WTC11 (cell line): Measurements from ENCODE around the gene SNCAIP. TPM values are rescaled to one million over a fixed set of nuclear protein-coding genes. Genes with fewer than 3 reads are reported as not detected.
A peak's percentile ranks its signal among the peaks of the same experiment; 100 is the strongest.

ENCODE experiments used
- ATAC-seq: fragments of 200-7000 bp; cut with Tn5 transposase; 2 replicates; pipeline ENCODE4 v1.10.0; 2021; ENCODE audit warnings: mild to moderate bottlenecking, moderate library complexity
- CTCF ChIA-PET: fragments of 300-600 bp; sonication (Branson Sonifier 250); formaldehyde crosslinking; loops from one replicate; lab custom pipeline; 2021; ENCODE audit warnings: antibody characterized with exemption; lab: Charles Lee
- POLR2A ChIA-PET: fragments of 350-600 bp; sonication (Branson Sonifier 250); formaldehyde crosslinking; loops from one replicate; lab custom pipeline; 2021; ENCODE audit warnings: antibody characterized with exemption; lab: Charles Lee
- DNase-seq: peaks from one replicate; pipeline ENCODE4 v3.0.0; 2021; ENCODE audit warnings: low spot score
- H3K27ac Mint-ChIP-seq: 2 replicates; pipeline ENCODE4 v1.8.0; 2021; ENCODE audit warnings: mixed read lengths
- H3K27me3 Mint-ChIP-seq: 2 replicates; pipeline ENCODE4 v1.8.0; 2021; ENCODE audit warnings: low read depth, mild to moderate bottlenecking, moderate library complexity, mixed read lengths
- H3K36me3 Mint-ChIP-seq: 2 replicates; pipeline ENCODE4 v1.8.0; 2021; ENCODE audit warnings: mixed read lengths
- H3K4me1 Mint-ChIP-seq: 2 replicates; pipeline ENCODE4 v1.8.0; 2022; ENCODE audit warnings: mixed read lengths
- H3K4me3 Mint-ChIP-seq: 2 replicates; pipeline ENCODE4 v1.8.0; 2021; ENCODE audit warnings: mild to moderate bottlenecking, moderate library complexity, mixed read lengths
- H3K9me3 Mint-ChIP-seq: 2 replicates; pipeline ENCODE4 v1.8.0; 2021; ENCODE audit warnings: mixed read lengths
- CBFB ChIP-seq: sonication (generic); formaldehyde crosslinking; IDR thresholded peaks from 2 replicates; pipeline ENCODE4 v1.8.1; 2022; ENCODE audit warnings: mild to moderate bottlenecking, low read depth, missing genetic modification reagents
- CREM ChIP-seq: sonication (generic); formaldehyde crosslinking; IDR thresholded peaks from 2 replicates; pipeline ENCODE4 v1.8.1; 2022; ENCODE audit warnings: mild to moderate bottlenecking, missing genetic modification reagents, moderate library complexity
- ESRRA ChIP-seq: sonication (generic); formaldehyde crosslinking; IDR thresholded peaks from 2 replicates; pipeline ENCODE4 v1.8.1; 2022; ENCODE audit warnings: mild to moderate bottlenecking, missing genetic modification reagents, borderline replicate concordance
- GTF2I ChIP-seq: fragments of 250-450 bp; sonication (Bioruptor Pico); conservative IDR thresholded peaks from 2 replicates; pipeline ENCODE4 v1.4.0; 2021; ENCODE audit warnings: mild to moderate bottlenecking
- JUN ChIP-seq: sonication (generic); formaldehyde crosslinking; IDR thresholded peaks from 2 replicates; pipeline ENCODE4 v1.8.0; 2023; ENCODE audit warnings: mild to moderate bottlenecking, missing genetic modification reagents
- MYBL2 ChIP-seq: sonication (generic); formaldehyde crosslinking; IDR thresholded peaks from 2 replicates; pipeline ENCODE4 v1.8.1; 2023; ENCODE audit warnings: mild to moderate bottlenecking, moderate library complexity, missing genetic modification reagents
- NR1H2 ChIP-seq: sonication (generic); formaldehyde crosslinking; IDR thresholded peaks from 2 replicates; pipeline ENCODE4 v1.9.0; 2021; ENCODE audit warnings: mild to moderate bottlenecking, moderate library complexity, missing genetic modification reagents
- NR3C1 ChIP-seq: sonication (generic); formaldehyde crosslinking; conservative IDR thresholded peaks from 2 replicates; pipeline ENCODE4 v1.8.1; 2023; ENCODE audit warnings: low read depth, mild to moderate bottlenecking, missing genetic modification reagents
- OVOL2 ChIP-seq: fragments of 250-450 bp; sonication (Bioruptor Pico); IDR thresholded peaks from 2 replicates; pipeline ENCODE4 v1.9.0; 2021; ENCODE audit warnings: mild to moderate bottlenecking, borderline replicate concordance
- ZBTB21 ChIP-seq: sonication (generic); formaldehyde crosslinking; IDR thresholded peaks from 2 replicates; pipeline ENCODE4 v1.8.1; 2023; ENCODE audit warnings: mild to moderate bottlenecking, missing genetic modification reagents, borderline replicate concordance
- ZNF121 ChIP-seq: sonication (generic); formaldehyde crosslinking; IDR thresholded peaks from 2 replicates; pipeline ENCODE4 v1.8.0; 2023; ENCODE audit warnings: missing genetic modification reagents
- ZNF138 ChIP-seq: sonication (generic); formaldehyde crosslinking; conservative IDR thresholded peaks from 2 replicates; pipeline ENCODE4 v1.8.1; 2022; ENCODE audit warnings: mild to moderate bottlenecking, moderate library complexity, missing genetic modification reagents
- ZNF232 ChIP-seq: sonication (generic); formaldehyde crosslinking; IDR thresholded peaks from 2 replicates; pipeline ENCODE4 v1.8.0; 2022; ENCODE audit warnings: mild to moderate bottlenecking, missing genetic modification reagents
- ZNF396 ChIP-seq: fragments of 250-450 bp; sonication (Bioruptor Pico); IDR thresholded peaks from 2 replicates; pipeline ENCODE4 v1.8.0; 2021; ENCODE audit warnings: mild to moderate bottlenecking, moderate library complexity, borderline replicate concordance
- ZNF416 ChIP-seq: fragments of 250-450 bp; sonication (Bioruptor Pico); IDR thresholded peaks from 2 replicates; pipeline ENCODE4 v1.9.0; 2021; ENCODE audit warnings: mild to moderate bottlenecking, inconsistent platforms
- total RNA-seq: library from RNA; stranded (reverse); gene quantifications from 3 replicates; pipeline ENCODE4 v1.2.3, GENCODE V29; 2021
- TF ChIP-seq, protein P1 (sequence below): sonication (generic); formaldehyde crosslinking; IDR thresholded peaks from 2 replicates; pipeline ENCODE4 v1.8.0; 2022; ENCODE audit warnings: mild to moderate bottlenecking, missing genetic modification reagents
- TF ChIP-seq, protein P2 (sequence below): fragments of 250-450 bp; sonication (Bioruptor Pico); IDR thresholded peaks from 2 replicates; pipeline ENCODE4 v1.9.0; 2021; ENCODE audit warnings: mild to moderate bottlenecking
- TF ChIP-seq, protein P3 (sequence below): sonication (generic); formaldehyde crosslinking; IDR thresholded peaks from 2 replicates; pipeline ENCODE4 v1.8.1; 2023; ENCODE audit warnings: mild to moderate bottlenecking, missing genetic modification reagents, borderline replicate concordance
- TF ChIP-seq, protein P4 (sequence below): sonication (generic); formaldehyde crosslinking; conservative IDR thresholded peaks from 2 replicates; pipeline ENCODE4 v1.8.1; 2023; ENCODE audit warnings: mild to moderate bottlenecking, low read depth, missing genetic modification reagents, moderate library complexity
- TF ChIP-seq, protein P5 (sequence below): fragments of 250-450 bp; sonication (Bioruptor Pico); IDR thresholded peaks from 2 replicates; pipeline ENCODE4 v2.1.2; 2022; ENCODE audit warnings: mild to moderate bottlenecking, moderate library complexity

SNCAIP gene
- total RNA-seq, 1 experiment from 2014 or later = 10.0 TPM

DNA sequence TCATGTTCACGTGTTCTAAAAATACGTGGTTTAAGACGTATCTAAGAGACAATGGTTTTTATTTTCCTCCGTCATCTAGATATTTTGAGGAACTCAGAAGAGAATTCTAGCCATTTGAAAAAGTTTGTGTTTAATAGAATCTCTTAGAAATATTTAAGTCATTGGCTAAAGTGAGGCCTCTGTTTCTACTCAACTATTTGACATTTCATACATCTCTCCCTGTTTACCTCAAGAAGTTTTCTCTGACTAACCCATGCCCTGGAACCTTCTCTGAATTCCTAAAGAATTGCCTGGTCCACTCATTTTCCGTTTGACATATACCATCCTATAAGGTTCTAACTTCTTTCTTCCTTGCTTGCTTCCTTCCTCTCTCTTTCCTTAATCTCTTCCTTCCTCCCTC, 178.7 kb downstream of the SNCAIP start:
- CTCF ChIA-PET = no interaction called here
- TF ChIP-seq ZNF396 (CRISPR knock-in tag) (no peak), MYBL2 (CRISPR knock-in tag) (no peak), ZNF121 (no peak), NR1H2 (CRISPR knock-in tag) (no peak), ZNF138 (no peak)
- TF ChIP-seq, protein P1, sequence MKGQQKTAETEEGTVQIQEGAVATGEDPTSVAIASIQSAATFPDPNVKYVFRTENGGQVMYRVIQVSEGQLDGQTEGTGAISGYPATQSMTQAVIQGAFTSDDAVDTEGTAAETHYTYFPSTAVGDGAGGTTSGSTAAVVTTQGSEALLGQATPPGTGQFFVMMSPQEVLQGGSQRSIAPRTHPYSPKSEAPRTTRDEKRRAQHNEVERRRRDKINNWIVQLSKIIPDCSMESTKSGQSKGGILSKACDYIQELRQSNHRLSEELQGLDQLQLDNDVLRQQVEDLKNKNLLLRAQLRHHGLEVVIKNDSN (CRISPR knock-in tag) = no peak
- TF ChIP-seq, protein P2, sequence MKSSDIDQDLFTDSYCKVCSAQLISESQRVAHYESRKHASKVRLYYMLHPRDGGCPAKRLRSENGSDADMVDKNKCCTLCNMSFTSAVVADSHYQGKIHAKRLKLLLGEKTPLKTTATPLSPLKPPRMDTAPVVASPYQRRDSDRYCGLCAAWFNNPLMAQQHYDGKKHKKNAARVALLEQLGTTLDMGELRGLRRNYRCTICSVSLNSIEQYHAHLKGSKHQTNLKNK (CRISPR knock-in tag) = no peak
- TF ChIP-seq, protein P3, sequence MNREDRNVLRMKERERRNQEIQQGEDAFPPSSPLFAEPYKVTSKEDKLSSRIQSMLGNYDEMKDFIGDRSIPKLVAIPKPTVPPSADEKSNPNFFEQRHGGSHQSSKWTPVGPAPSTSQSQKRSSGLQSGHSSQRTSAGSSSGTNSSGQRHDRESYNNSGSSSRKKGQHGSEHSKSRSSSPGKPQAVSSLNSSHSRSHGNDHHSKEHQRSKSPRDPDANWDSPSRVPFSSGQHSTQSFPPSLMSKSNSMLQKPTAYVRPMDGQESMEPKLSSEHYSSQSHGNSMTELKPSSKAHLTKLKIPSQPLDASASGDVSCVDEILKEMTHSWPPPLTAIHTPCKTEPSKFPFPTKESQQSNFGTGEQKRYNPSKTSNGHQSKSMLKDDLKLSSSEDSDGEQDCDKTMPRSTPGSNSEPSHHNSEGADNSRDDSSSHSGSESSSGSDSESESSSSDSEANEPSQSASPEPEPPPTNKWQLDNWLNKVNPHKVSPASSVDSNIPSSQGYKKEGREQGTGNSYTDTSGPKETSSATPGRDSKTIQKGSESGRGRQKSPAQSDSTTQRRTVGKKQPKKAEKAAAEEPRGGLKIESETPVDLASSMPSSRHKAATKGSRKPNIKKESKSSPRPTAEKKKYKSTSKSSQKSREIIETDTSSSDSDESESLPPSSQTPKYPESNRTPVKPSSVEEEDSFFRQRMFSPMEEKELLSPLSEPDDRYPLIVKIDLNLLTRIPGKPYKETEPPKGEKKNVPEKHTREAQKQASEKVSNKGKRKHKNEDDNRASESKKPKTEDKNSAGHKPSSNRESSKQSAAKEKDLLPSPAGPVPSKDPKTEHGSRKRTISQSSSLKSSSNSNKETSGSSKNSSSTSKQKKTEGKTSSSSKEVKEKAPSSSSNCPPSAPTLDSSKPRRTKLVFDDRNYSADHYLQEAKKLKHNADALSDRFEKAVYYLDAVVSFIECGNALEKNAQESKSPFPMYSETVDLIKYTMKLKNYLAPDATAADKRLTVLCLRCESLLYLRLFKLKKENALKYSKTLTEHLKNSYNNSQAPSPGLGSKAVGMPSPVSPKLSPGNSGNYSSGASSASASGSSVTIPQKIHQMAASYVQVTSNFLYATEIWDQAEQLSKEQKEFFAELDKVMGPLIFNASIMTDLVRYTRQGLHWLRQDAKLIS (CRISPR knock-in tag) = no peak
- TF ChIP-seq, all 79 proteins: peak for 0
- no peak overlapping the region for H3K27ac Mint-ChIP-seq
- 0 out of 2 replicates have a peak, but pooled peaks cover 3% of the 10 kb centered on the region for H3K9me3 Mint-ChIP-seq
- ATAC-seq (no peak), DNase-seq (no peak)
- H3K4me3 Mint-ChIP-seq = no peak overlapping the region
- no peaks in the 10 kb centered on the region for H3K36me3 Mint-ChIP-seq
- POLR2A ChIA-PET = no interaction called here
- peaks cover 5% of the 10 kb centered on the region for H3K4me1 Mint-ChIP-seq
- no peaks in the 10 kb centered on the region for H3K27me3 Mint-ChIP-seq

DNA sequence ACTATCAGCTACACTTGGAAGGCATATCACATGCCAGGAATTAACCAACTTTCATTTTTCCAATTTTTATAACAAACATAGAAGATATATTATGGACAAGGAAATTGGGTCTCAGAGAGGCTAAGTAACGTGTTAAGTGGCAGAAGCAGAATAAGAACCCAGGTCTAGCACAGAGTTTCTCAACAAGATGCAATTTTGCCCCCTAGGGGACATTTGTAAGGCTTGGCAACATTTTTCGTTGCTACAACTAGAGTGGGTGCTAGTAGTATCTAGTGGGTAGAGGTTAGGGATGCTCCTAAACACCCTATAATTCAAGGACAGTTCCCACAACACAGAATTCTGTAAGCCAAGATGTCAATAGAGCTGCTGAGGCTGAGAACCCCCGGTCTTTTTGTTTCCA, 180.6 kb downstream of the SNCAIP start:
- CTCF ChIA-PET = interaction anchor here (1.1 kb wide), 1 partner anchor 297 kb away, joined by 3 read pairs; no protein-coding TSS in a partner anchor
- no peak overlapping the region for H3K4me3 Mint-ChIP-seq

More for the DNA sequence above, 180.6 kb downstream of the SNCAIP start:
- Mint-ChIP-seq H3K36me3 (no peaks in the 10 kb centered on the region), H3K27me3 (no peaks in the 10 kb centered on the region), H3K27ac (no peak overlapping the region), H3K9me3 (0 out of 2 replicates have a peak, but pooled peaks cover 3% of the 10 kb centered on the region), H3K4me1 (peaks cover 7% of the 10 kb centered on the region)
- POLR2A ChIA-PET = no interaction called here
- DNase-seq = no peak
- TF ChIP-seq GTF2I = no peak
- TF ChIP-seq ESRRA (CRISPR knock-in tag) = no peak
- TF ChIP-seq ZBTB21 (CRISPR knock-in tag) = no peak
- no peak for TF ChIP-seq JUN (CRISPR knock-in tag)
- TF ChIP-seq, protein P4, sequence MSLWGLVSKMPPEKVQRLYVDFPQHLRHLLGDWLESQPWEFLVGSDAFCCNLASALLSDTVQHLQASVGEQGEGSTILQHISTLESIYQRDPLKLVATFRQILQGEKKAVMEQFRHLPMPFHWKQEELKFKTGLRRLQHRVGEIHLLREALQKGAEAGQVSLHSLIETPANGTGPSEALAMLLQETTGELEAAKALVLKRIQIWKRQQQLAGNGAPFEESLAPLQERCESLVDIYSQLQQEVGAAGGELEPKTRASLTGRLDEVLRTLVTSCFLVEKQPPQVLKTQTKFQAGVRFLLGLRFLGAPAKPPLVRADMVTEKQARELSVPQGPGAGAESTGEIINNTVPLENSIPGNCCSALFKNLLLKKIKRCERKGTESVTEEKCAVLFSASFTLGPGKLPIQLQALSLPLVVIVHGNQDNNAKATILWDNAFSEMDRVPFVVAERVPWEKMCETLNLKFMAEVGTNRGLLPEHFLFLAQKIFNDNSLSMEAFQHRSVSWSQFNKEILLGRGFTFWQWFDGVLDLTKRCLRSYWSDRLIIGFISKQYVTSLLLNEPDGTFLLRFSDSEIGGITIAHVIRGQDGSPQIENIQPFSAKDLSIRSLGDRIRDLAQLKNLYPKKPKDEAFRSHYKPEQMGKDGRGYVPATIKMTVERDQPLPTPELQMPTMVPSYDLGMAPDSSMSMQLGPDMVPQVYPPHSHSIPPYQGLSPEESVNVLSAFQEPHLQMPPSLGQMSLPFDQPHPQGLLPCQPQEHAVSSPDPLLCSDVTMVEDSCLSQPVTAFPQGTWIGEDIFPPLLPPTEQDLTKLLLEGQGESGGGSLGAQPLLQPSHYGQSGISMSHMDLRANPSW (CRISPR knock-in tag) = no peak
- no peak for TF ChIP-seq CREM (CRISPR knock-in tag)
- no peak for TF ChIP-seq MYBL2 (CRISPR knock-in tag)
- no peak for TF ChIP-seq NR3C1 (CRISPR knock-in tag)
- TF ChIP-seq CBFB = no peak
- no peak for TF ChIP-seq OVOL2 (CRISPR knock-in tag)
- no peak for TF ChIP-seq ZNF121
- no peak for TF ChIP-seq ZNF232 (CRISPR knock-in tag)
- TF ChIP-seq ZNF416 = no peak
- TF ChIP-seq, protein P5, sequence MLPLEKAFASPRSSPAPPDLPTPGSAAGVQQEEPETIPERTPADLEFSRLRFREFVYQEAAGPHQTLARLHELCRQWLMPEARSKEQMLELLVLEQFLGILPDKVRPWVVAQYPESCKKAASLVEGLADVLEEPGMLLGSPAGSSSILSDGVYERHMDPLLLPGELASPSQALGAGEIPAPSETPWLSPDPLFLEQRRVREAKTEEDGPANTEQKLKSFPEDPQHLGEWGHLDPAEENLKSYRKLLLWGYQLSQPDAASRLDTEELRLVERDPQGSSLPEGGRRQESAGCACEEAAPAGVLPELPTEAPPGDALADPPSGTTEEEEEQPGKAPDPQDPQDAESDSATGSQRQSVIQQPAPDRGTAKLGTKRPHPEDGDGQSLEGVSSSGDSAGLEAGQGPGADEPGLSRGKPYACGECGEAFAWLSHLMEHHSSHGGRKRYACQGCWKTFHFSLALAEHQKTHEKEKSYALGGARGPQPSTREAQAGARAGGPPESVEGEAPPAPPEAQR (CRISPR knock-in tag) = no peak
- ATAC-seq = peak; percentile 71
